ENCODE results near the gene ZNRF2. TPM values are rescaled to one million over a fixed set of nuclear protein-coding genes. Genes with fewer than 3 reads are reported as not detected.

ZNRF2 gene
- total RNA-seq, result 10 to 100 TPM; 23.8 to 39.3 (median 34.6) TPM

GRCh38 chr7:30284298-30285066, at the start of gene ZNRF2:
Gene ZNRF2 (plus strand): TSS chr7:30284597. CDS start chr7:30285358, 761 bp downstream.
- under 1% methylated on average over 38 of the region's 96 CpGs for WGBS
- peaks cover 45% of the 10 kb centered on the region for H3K4me1 ChIP-seq
- H3K27me3 ChIP-seq, result no peaks in the 10 kb centered on the region
- H3K9me3 ChIP-seq, result no peaks in the 10 kb centered on the region
- H3K36me3 ChIP-seq, result no peaks in the 10 kb centered on the region
- peak; percentile 99 for DNase-seq (ENCODE audit: low spot score in 2 of 2)
- H3K4me3 ChIP-seq, result peak within 1 kb of the TSS; percentile 89
- peak within 1 kb of the TSS; percentile 100 for H3K27ac ChIP-seq
- TF ChIP-seq POLR2AphosphoS5 (IDR thresholded peaks at IDR 0.05) (peak; percentile 9 to 91 (median 51)), EP300 (IDR thresholded peaks at IDR 0.05) (no peak), POLR2A (IDR thresholded peaks at IDR 0.05) (peak; percentile 9 to 77)
- TF ChIP-seq, protein P1, sequence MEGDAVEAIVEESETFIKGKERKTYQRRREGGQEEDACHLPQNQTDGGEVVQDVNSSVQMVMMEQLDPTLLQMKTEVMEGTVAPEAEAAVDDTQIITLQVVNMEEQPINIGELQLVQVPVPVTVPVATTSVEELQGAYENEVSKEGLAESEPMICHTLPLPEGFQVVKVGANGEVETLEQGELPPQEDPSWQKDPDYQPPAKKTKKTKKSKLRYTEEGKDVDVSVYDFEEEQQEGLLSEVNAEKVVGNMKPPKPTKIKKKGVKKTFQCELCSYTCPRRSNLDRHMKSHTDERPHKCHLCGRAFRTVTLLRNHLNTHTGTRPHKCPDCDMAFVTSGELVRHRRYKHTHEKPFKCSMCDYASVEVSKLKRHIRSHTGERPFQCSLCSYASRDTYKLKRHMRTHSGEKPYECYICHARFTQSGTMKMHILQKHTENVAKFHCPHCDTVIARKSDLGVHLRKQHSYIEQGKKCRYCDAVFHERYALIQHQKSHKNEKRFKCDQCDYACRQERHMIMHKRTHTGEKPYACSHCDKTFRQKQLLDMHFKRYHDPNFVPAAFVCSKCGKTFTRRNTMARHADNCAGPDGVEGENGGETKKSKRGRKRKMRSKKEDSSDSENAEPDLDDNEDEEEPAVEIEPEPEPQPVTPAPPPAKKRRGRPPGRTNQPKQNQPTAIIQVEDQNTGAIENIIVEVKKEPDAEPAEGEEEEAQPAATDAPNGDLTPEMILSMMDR (IDR thresholded peaks at IDR 0.05), result peak in 1 of 2 donors; percentile 68

GRCh38 chr7:30237271-30237695, 47.1 kb upstream of the ZNRF2 start:
- Histone ChIP-seq H3K4me1 (peaks cover 17% of the 10 kb centered on the region), H3K9me3 (no peaks in the 10 kb centered on the region), H3K4me3 (no peak overlapping the region), H3K27ac (no peak overlapping the region), H3K27me3 (no peaks in the 10 kb centered on the region), H3K36me3 (no peaks in the 10 kb centered on the region)
- WGBS, result 67% methylated on average over 1 of the region's 1 CpG
- no peak for DNase-seq (ENCODE audit: low spot score in 2 of 2)
- TF ChIP-seq, protein P1 (IDR thresholded peaks at IDR 0.05), result no peak

DNA sequence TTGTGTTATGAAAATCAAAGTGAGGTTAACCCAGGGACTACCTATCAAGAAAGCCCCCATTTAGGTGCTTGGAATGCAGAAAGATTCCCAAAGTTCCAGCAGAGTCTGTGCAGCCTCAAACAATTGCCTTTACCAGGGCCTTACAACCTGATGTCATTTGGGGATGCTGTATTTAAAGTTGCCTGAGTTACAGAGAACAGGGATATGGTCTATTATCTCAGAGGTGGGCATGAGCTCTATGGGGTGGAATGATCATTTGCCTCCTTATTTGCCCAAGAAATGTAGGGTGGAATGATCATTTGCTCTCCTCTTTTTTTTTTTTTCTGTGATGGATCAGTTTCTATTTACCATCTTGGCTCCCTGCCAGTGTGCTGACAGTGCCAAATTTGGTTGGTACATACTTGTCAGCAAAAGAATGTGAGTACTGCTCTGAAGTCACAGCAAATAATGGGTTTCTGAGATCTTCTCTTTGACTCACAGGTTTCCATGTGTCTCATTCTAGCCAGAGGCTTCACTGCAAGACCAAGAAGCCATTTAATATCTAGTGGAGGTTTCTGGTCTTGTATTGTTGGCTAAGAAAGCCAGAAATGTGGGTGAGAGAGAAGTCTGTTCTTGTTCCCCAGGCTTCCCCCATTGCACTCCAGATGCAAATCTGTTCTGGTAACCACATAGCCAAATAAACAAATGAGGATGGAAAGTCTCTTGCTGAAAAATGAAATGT, 45.5 kb upstream of the ZNRF2 start:
- H3K4me1 ChIP-seq, result peaks cover 17% of the 10 kb centered on the region
- TF ChIP-seq, protein P1 (IDR thresholded peaks at IDR 0.05), result no peak
- TF ChIP-seq EP300 (IDR thresholded peaks at IDR 0.05) (no peak), POLR2AphosphoS5 (IDR thresholded peaks at IDR 0.05) (no peak), POLR2A (IDR thresholded peaks at IDR 0.05) (no peak)
- no peak for DNase-seq (ENCODE audit: low spot score in 2 of 2)
- H3K27ac ChIP-seq, result no peak overlapping the region
- H3K36me3 ChIP-seq, result no peaks in the 10 kb centered on the region
- no peaks in the 10 kb centered on the region for H3K9me3 ChIP-seq
- H3K4me3 ChIP-seq, result no peak overlapping the region
- no peaks in the 10 kb centered on the region for H3K27me3 ChIP-seq

DNA sequence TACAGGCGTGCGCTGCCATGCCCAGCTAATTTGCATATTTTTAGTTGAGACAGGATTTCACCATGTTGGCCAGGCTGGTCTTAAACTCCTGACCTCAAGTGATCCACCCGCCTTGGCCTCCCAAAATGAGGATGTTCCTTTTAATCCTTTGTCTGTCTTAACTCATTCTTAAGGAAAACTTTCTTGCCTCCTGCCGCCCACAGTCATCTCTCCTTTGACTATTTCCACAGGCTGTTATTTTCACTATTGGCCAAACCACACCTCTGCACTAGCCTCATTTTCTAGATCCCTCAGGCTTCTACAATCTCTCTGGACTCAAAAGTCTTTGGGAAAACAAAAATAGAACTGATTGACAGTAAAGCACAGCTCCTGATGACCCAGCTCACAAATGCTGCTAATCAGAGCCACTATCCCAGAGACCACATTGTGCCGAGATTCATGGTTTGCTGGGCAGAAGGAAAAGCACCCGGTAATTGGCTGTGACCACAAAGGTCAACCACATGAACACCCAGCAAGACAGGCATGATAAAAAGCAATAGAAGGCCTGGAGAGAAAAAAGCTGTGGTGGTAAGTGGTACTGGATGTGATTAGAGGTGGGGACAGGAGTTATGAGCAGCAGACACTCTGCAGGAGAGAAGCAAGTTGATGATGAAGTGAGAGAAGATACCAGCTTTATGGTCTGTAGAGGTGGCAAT, 44.1 kb upstream of the ZNRF2 start:
- Histone ChIP-seq H3K27ac (no peak overlapping the region), H3K36me3 (no peaks in the 10 kb centered on the region), H3K4me3 (no peak overlapping the region), H3K4me1 (peaks cover 17% of the 10 kb centered on the region), H3K27me3 (no peaks in the 10 kb centered on the region), H3K9me3 (no peaks in the 10 kb centered on the region)
- DNase-seq (ENCODE audit: low spot score in 2 of 2), result no peak
- TF ChIP-seq EP300 (IDR thresholded peaks at IDR 0.05) (no peak), POLR2AphosphoS5 (IDR thresholded peaks at IDR 0.05) (no peak)
- WGBS, result 68% methylated on average over 6 of the region's 6 CpGs

- peaks cover 17% of the 10 kb centered on the region for H3K4me1 ChIP-seq
- no peaks in the 10 kb centered on the region for H3K27me3 ChIP-seq
- H3K36me3 ChIP-seq, result no peaks in the 10 kb centered on the region
- WGBS, result 92% methylated on average over 2 of the region's 2 CpGs
- no peak for TF ChIP-seq POLR2AphosphoS5 (IDR thresholded peaks at IDR 0.05)
- TF ChIP-seq POLR2A (IDR thresholded peaks at IDR 0.05), result no peak
- no peak for TF ChIP-seq EP300 (IDR thresholded peaks at IDR 0.05)
- TF ChIP-seq, protein P1 (IDR thresholded peaks at IDR 0.05), result no peak
- no peak for DNase-seq (ENCODE audit: low spot score in 2 of 2)
- no peak overlapping the region for H3K27ac ChIP-seq
- H3K9me3 ChIP-seq, result no peaks in the 10 kb centered on the region
- H3K4me3 ChIP-seq, result no peak overlapping the region
Measured at GRCh38 chr7:30241767-30242166, 42.6 kb upstream of the ZNRF2 start.
